Coronary artery (tissue), 2 donors: ENCODE data around the gene EGFLAM.
"Not testable (repeated sequence)": the region's sequence is repeated elsewhere in the genome, so short reads cannot be mapped to it uniquely, and the experiment has no call there.

ENCODE experiments used
- DNase-seq: peaks from one replicate; pipeline ENCODE4 v3.0.0-alpha.2; 2017; ENCODE audit warnings: low spot score
- H3K27ac ChIP-seq, 2 donors: fragments of 200-600 bp; sonication (generic); one replicate each; pipeline ENCODE4 v1.5.1; 2016 to 2019
- H3K4me3 ChIP-seq: fragments of 200-600 bp; sonication (generic); 2 replicates; pipeline ENCODE4 v1.5.1; 2016; ENCODE audit warnings: mild to moderate bottlenecking, moderate library complexity
- CTCF ChIP-seq: fragments of 200-600 bp; sonication (generic); IDR thresholded peaks from one replicate; pipeline ENCODE4 v1.5.1; 2019; ENCODE audit warnings: antibody characterized with exemption

The EGFLAM gene

GRCh38 chr5:38408446-38409198 lies 150.3 kb downstream of the EGFLAM start:
- no peak for TF ChIP-seq CTCF
- DNase-seq, result no peak
- no peak overlapping the region for H3K4me3 ChIP-seq
- no peak overlapping the region for H3K27ac ChIP-seq

GRCh38 chr5:38410304-38410990 lies 152.1 kb downstream of the EGFLAM start:
- no peak for TF ChIP-seq CTCF

DNA sequence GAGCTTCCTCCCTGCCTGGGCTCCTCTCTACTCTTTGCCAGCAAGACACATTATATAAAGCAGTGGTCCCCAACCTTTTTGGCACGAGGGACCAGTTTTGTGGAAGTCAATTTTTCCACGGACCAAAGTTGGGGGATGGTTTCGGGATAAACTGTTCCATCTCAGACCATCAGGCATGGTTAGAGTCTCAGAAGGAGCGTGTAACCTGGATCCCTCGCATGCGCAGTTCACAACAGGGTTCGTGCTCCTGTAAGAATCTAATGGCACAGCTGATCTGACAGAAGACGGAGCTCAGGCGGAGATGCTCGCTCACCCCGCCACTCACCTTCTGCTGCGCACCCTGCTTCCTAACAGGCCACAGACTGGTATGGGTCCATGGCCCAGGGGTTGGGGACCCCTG lies 155.3 kb downstream of the EGFLAM start:
- no peak overlapping the region for H3K27ac ChIP-seq
- no peak overlapping the region for H3K4me3 ChIP-seq
- no peak for DNase-seq
- TF ChIP-seq CTCF, result no peak

More at GRCh38 chr5:38410304-38410990, 152.1 kb downstream of the EGFLAM start:
- Histone ChIP-seq H3K27ac (no peak overlapping the region), H3K4me3 (no peak overlapping the region)
- no peak for DNase-seq

DNA sequence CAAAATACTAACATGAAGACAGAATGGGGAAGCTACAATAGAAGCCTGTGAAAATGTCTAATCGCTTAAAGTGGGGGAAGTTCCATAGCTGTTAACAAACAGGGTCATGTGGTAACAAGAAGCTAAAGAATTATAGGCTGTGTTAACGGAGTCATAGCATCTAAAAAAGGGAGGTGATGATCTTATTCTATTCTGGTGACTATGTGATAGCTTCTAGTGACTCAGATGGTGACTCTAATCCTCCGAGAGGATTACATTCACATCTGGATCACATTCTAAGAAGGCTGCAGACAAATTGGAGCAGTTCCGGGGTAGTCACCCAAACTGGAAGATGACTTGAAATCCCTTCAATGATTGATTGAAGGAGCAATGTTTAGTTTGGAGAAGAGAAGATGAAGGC lies 156.0 kb downstream of the EGFLAM start:
- Histone ChIP-seq H3K4me3 (no peak overlapping the region), H3K27ac (no peak overlapping the region)
- TF ChIP-seq CTCF, result no peak
- DNase-seq, result no peak

GRCh38 chr5:38415772-38416171 lies 157.4 kb downstream of the EGFLAM start:
- H3K4me3 ChIP-seq, H3K27ac ChIP-seq, DNase-seq: not testable (repeated sequence)

GRCh38 chr5:38417658-38418017 lies 159.3 kb downstream of the EGFLAM start:
- Histone ChIP-seq H3K4me3 (no peak overlapping the region), H3K27ac (peak overlapping the region; percentile 60 to 70)
- no peak for DNase-seq
- TF ChIP-seq CTCF, result no peak

DNA sequence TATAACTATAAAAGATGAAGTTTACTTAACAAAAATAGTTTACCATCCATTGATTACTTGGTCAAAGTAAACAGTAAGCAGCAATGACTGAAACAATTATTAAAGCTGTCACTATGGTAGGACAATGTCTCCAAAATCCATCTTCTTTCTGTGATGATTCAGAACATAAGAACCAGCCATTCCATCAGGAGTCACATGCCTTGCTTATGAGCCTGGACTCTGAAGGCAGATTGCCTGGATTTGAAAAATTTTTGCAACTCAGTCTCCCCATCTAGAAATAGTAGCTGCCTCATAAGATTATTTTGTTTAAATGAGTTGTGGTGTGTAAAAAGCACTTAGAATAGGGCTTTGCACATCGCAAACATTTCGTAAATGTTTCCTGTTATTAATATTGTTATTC lies 161.9 kb downstream of the EGFLAM start:
- Histone ChIP-seq H3K4me3 (no peak overlapping the region), H3K27ac (no peak overlapping the region)
- no peak for TF ChIP-seq CTCF
- DNase-seq, result no peak
